Heart left ventricle (tissue), 13 donors: ENCODE data around the gene KCNMB2.

Experiments
- CTCF ChIP-seq, 12 donors: fragments of 200-600 bp; sonication (generic) in 4 of 12; IDR thresholded peaks; one replicate each; pipeline versions ENCODE4 v1.5.0 to v1.8.0; 2018 to 2022; ENCODE audit warnings: antibody characterized with exemption in 12 of 12, mild to moderate bottlenecking in 5 of 12
- POLR2A ChIP-seq, 2 donors: fragments of 450-650 bp; IDR thresholded peaks; one replicate each; pipeline ENCODE4 v1.6.1; 2017; ENCODE audit warnings: antibody characterized with exemption in 2 of 2, mild to moderate bottlenecking in 2 of 2, moderate library complexity in 2 of 2
- donor health status: ischemic (EF 13 %, LVEDD 7.1; RV severe dilation, severe dysfunction).
- donor health status: DM: no; HTN: yes; CAD: no.
- donor health status: DM: no; HTN: no; CAD: no.
- donor health status: ischemic (EF 25% LVEDD 6.9; RV normal size, moderate dysfunction).
- donor health status: ischemic (EF 25% LVEDD 5.7; RV mildly dilated, moderate dysfunction).
- donor health status: ischemic (EF 35%, LVEDD 5.7; RV mildly dilated, moderate dysfunction).
- donor health status: nonischemic (EF 11% LVEDD 7.7; RV severe dilation, severe dysfunction).
- donor health status: DM: yes; HTN: yes; CAD: no.
- donor health status: PGD.
- donor health status: ischemic (EF 29% LVEDD 5.4; RV normal size, mild dysfunction).
- donor health status: nonischemic (EF 23%, LVEDD 6.1; RV moderate dilation, normal function).

GRCh38 chr3:178771511-178771910 lies 235.3 kb downstream of the KCNMB2 start:
- TF ChIP-seq CTCF (IDR thresholded peaks at IDR 0.05) (no peak), POLR2A (IDR thresholded peaks at IDR 0.05) (no peak)
